GM12878 (cell line): ENCODE measurements around the gene ZFP36. TPM values are rescaled to one million over a fixed set of nuclear protein-coding genes. Genes with fewer than 3 reads are reported as not detected.

Source experiments
- ATAC-seq: fragments of 200-7000 bp; cut with Tn5 transposase; 3 replicates; pipeline ENCODE4 v1.9.1; 2020; ENCODE audit warnings: mild to moderate bottlenecking, moderate library complexity
- BruUV-seq: library from RNA; stranded (reverse); fragments of 400-500 nt; replicated peaks from 2 replicates; lab custom pipeline; 2021; lab: Mats Ljungman, UMichigan
- CTCF ChIA-PET: fragments of 300-600 bp; sonication (Branson Sonifier 250); formaldehyde crosslinking; extraction: SDS; loops from one replicate; lab custom pipeline; 2021; ENCODE audit warnings: inconsistent platforms; lab: Yijun Ruan, JAX
- POLR2A ChIA-PET: fragments of 350-600 bp; formaldehyde crosslinking; extraction: SDS; loops from one replicate; lab custom pipeline; 2021; ENCODE audit warnings: inconsistent platforms; lab: Charles Lee
- RAD21 ChIA-PET: fragments of 300-600 bp; sonication (Branson Sonifier 250); formaldehyde crosslinking; loops from one replicate; lab custom pipeline; 2023; ENCODE audit warnings: antibody characterized with exemption; ENCODE audit not compliant: unreplicated experiment; lab: Charles Lee
- SMC1A ChIA-PET: fragments of 300-600 bp; sonication (Branson Sonifier 250); formaldehyde crosslinking; loops from one replicate; lab custom pipeline; 2023; ENCODE audit not compliant: unreplicated experiment, uncharacterized antibody; lab: Charles Lee
- DNase-seq: peaks from one replicate; pipeline ENCODE4 v3.0.0-alpha.2; 2011; ENCODE audit warnings: low read depth, low spot score
- FAIRE-seq: peaks from 3 replicates; lab custom pipeline; 2011; peaks lifted over from hg19 to GRCh38; lab: Jason Lieb, UNC
- H2AFZ ChIP-seq: 2 replicates; pipeline ENCODE4 v1.6.0; 2011; ENCODE audit warnings: low read depth, low read length, control low read depth; ENCODE audit not compliant: control insufficient read depth
- H3K27ac ChIP-seq: 2 replicates; pipeline ENCODE4 v1.5.1; 2011; ENCODE audit warnings: control low read depth; ENCODE audit not compliant: control insufficient read depth, insufficient read depth
- H3K27me3 ChIP-seq, 2 experiments: replicated peaks in 1 of 2; 2 replicates each; pipeline versions ENCODE4 v1.6.0 to v1.6.1; 2011; ENCODE audit warnings: low read length in 1 of 2; ENCODE audit not compliant: control insufficient read depth in 2 of 2, insufficient read depth in 2 of 2
- H3K36me3 ChIP-seq, 2 experiments: 2 replicates each; pipeline ENCODE4 v1.5.1; 2011; ENCODE audit warnings: low read length in 1 of 2; ENCODE audit not compliant: control insufficient read depth in 2 of 2, insufficient read depth in 2 of 2
- H3K4me1 ChIP-seq: 2 replicates; pipeline ENCODE4 v1.6.1; 2011; ENCODE audit warnings: mild to moderate bottlenecking, low read length, moderate library complexity, mixed read lengths; ENCODE audit not compliant: control insufficient read depth, insufficient read depth
- H3K4me2 ChIP-seq: 2 replicates; pipeline ENCODE4 v1.6.0; 2011; ENCODE audit warnings: control low read depth; ENCODE audit not compliant: control insufficient read depth, insufficient read depth
- H3K4me3 ChIP-seq: fragments of 200-600 bp; sonication (generic); 2 replicates; pipeline ENCODE4 v1.5.1; 2016
- H3K79me2 ChIP-seq: 2 replicates; pipeline ENCODE4 v1.6.0; 2011; ENCODE audit warnings: low read length; ENCODE audit not compliant: control insufficient read depth, insufficient read depth
- H3K9ac ChIP-seq: 2 replicates; pipeline ENCODE4 v1.8.0; 2011; ENCODE audit warnings: low read length, control low read depth, mixed read lengths; ENCODE audit not compliant: control insufficient read depth, insufficient read depth
- H3K9me3 ChIP-seq: replicated peaks from 3 replicates; pipeline ENCODE4 v1.5.1; 2011; ENCODE audit warnings: mild to moderate bottlenecking, low read length; ENCODE audit not compliant: control insufficient read depth, insufficient read depth
- H4K20me1 ChIP-seq: 2 replicates; pipeline ENCODE4 v1.6.0; 2011; ENCODE audit not compliant: control insufficient read depth, insufficient read depth
- ASH2L ChIP-seq: fragments of 300-600, 200-600 bp; sonication (generic); IDR thresholded peaks from 2 replicates; pipeline ENCODE4 v1.6.1; 2017; ENCODE audit warnings: low read depth, mild to moderate bottlenecking, borderline replicate concordance
- ATF7 ChIP-seq: fragments of 450-650 bp; IDR thresholded peaks from 2 replicates; pipeline ENCODE4 v1.6.1; 2016; ENCODE audit warnings: low read depth, mild to moderate bottlenecking
- HSF1 ChIP-seq: fragments of 150-350 bp; IDR thresholded peaks from 2 replicates; pipeline ENCODE4 v1.6.1; 2014; ENCODE audit warnings: mild to moderate bottlenecking, low read depth, low read length
- IKZF2 ChIP-seq, 2 experiments: fragments of 450-650 bp; IDR thresholded peaks; 2 replicates each; pipeline ENCODE4 v1.6.1; 2017; ENCODE audit warnings: mild to moderate bottlenecking in 2 of 2, moderate library complexity in 2 of 2
- IRF4 ChIP-seq: IDR thresholded peaks from 2 replicates; pipeline ENCODE4 v1.6.1; 2011; ENCODE audit warnings: low read depth, low read length
- PAX8 ChIP-seq: fragments of 450-650 bp; IDR thresholded peaks from 2 replicates; pipeline ENCODE4 v1.6.1; 2017; ENCODE audit warnings: mild to moderate bottlenecking, moderate library complexity
- PML ChIP-seq: IDR thresholded peaks from 2 replicates; pipeline ENCODE4 v1.6.1; 2012; ENCODE audit warnings: low read length, inconsistent platforms
- POLR2AphosphoS2 ChIP-seq: IDR thresholded peaks from 2 replicates; pipeline ENCODE4 v1.6.1; 2011; ENCODE audit warnings: low read depth, mild to moderate bottlenecking, low read length, improper control_type of control experiment, moderate library complexity
- RAD51 ChIP-seq: fragments of 450-650 bp; IDR thresholded peaks from 2 replicates; pipeline ENCODE4 v1.6.1; 2016; ENCODE audit warnings: moderate library complexity, mild to moderate bottlenecking, inconsistent platforms
- RCOR1 ChIP-seq: conservative IDR thresholded peaks from 2 replicates; pipeline ENCODE4 v1.6.1; 2012; ENCODE audit warnings: low read depth, low read length, improper control_type of control experiment
- SMAD5 ChIP-seq: IDR thresholded peaks from 2 replicates; pipeline ENCODE4 v1.6.1; 2016; ENCODE audit warnings: antibody characterized with exemption, low read depth
- TARDBP ChIP-seq: IDR thresholded peaks from 2 replicates; pipeline ENCODE4 v1.6.1; 2016; ENCODE audit warnings: borderline replicate concordance
- WRNIP1 ChIP-seq: IDR thresholded peaks from 2 replicates; pipeline ENCODE4 v1.6.1; 2011; ENCODE audit warnings: low read depth, low read length, improper control_type of control experiment, borderline replicate concordance
- ZBTB4 ChIP-seq: fragments of 450-650 bp; formaldehyde crosslinking; IDR thresholded peaks from 2 replicates; pipeline ENCODE4 v1.4.0; 2022; ENCODE audit warnings: mild to moderate bottlenecking, moderate library complexity
- ZNF622 ChIP-seq: fragments of 450-650 bp; IDR thresholded peaks from 2 replicates; pipeline ENCODE4 v1.6.1; 2017; ENCODE audit warnings: mild to moderate bottlenecking, inconsistent platforms
- ZSCAN29 ChIP-seq: fragments of 450-650 bp; IDR thresholded peaks from 2 replicates; pipeline ENCODE4 v1.6.1; 2017; ENCODE audit warnings: mild to moderate bottlenecking, moderate library complexity
- WGBS: methylation state at CpG from one replicate; pipeline ENCODE4 v1.1.6; 2016; ENCODE audit warnings: low lambda C conversion rate; ENCODE audit not compliant: insufficient replicate concordance, insufficient coverage; ENCODE audit errors: missing lambda C conversion rate; 5-methylcytosine and 5-hydroxymethylcytosine counted together
- in situ Hi-C: fragments of 300-500 bp; cut with MboI; formaldehyde crosslinking; loops from 9 replicates; pipeline ENCODE4 v1.14.3; 2018; ENCODE audit warnings: mixed read lengths
- intact Hi-C: fragments of 100-400 bp; cut with micrococcal nuclease; formaldehyde crosslinking; loops from one replicate; pipeline ENCODE4 v1.14.2; 2022; ENCODE audit not compliant: unreplicated experiment
- polyA plus RNA-seq, 11 experiments: library from polyadenylated mRNA; depleted of rRNA in 4 of 11; unstranded in 6 of 11; stranded (reverse) in 5 of 11; fragments of >200 nt; fragmentation: Nextera tagmentation in 4 of 11; fragmentation: Illumina TruSeq in 1 of 11; extraction: Ambion mirVana in 4 of 11; extraction: Trizol in 1 of 11; gene quantifications; 1 replicate in 1 of 11; 2 replicates in 10 of 11; pipeline versions ENCODE4 v1.2.1 to v1.2.3, GENCODE V29; 2011 to 2016; ENCODE audit warnings: inconsistent platforms in 2 of 11, missing spikeins in 2 of 11, low read depth in 1 of 11
- total RNA-seq, 4 experiments: library from RNA; depleted of rRNA in 3 of 4; stranded (reverse); fragments of >200 nt in 3 of 4; fragmentation: Illumina TruSeq in 1 of 4; extraction: Trizol in 1 of 4; gene quantifications; 2 replicates each; pipeline versions ENCODE4 v1.2.1 to v1.2.3, GENCODE V29; 2013 to 2021

The ZFP36 gene
- total and polyA plus RNA-seq, 10 of the 15 experiments (the other 5 are each of a cell fraction or from before 2014, with no cell fraction given): 5.3 to 55.0 (median 18.1) TPM

GRCh38 chr19:39372047-39372802 is 34.4 kb upstream of the ZFP36 start:
- RAD21 ChIA-PET: no interaction called here

GRCh38 chr19:39372941-39373340 is 33.7 kb upstream of the ZFP36 start:
- H3K27ac ChIP-seq: no peak overlapping the region
- SMC1A ChIA-PET: no interaction called here
- no peaks in the 10 kb centered on the region for H4K20me1 ChIP-seq
- RAD21 ChIA-PET: no interaction called here
- WGBS: 94% methylated on average over 2 of the region's 2 CpGs
- H3K27me3 ChIP-seq: no peaks in the 10 kb centered on the region
- no peaks in the 10 kb centered on the region for H3K9me3 ChIP-seq
- peaks cover 12 to 33% of the 10 kb centered on the region in 2 experiments; a peak in 3 of 4 replicates for H3K36me3 ChIP-seq
- no peak overlapping the region for H3K4me3 ChIP-seq
- DNase-seq: no peak
- no TSS peak for BruUV-seq
- no peak overlapping the region for H3K9ac ChIP-seq
- FAIRE-seq: no peak
- POLR2A ChIA-PET: no interaction called here
- CTCF ChIA-PET: no interaction called here
- in situ Hi-C loops: no loop called here
- no peak for TF ChIP-seq RCOR1
- TF ChIP-seq ZSCAN29: no peak
- no peak for TF ChIP-seq HSF1
- no peak for TF ChIP-seq POLR2AphosphoS2
- no peak for TF ChIP-seq PML
- TF ChIP-seq ZNF622: no peak
- TF ChIP-seq IKZF2 (IDR thresholded peaks at IDR 0.05): no peak
- TF ChIP-seq PAX8: no peak
- TF ChIP-seq ASH2L: no peak
- no peak for TF ChIP-seq IRF4
- no peak for TF ChIP-seq ZBTB4 (CRISPR knock-in tag)
- TF ChIP-seq, all 136 proteins: peak for 0
- no peak overlapping the region for H2AFZ ChIP-seq
- H3K4me2 ChIP-seq: no peak overlapping the region
- intact Hi-C loops: no loop called here
- H3K4me1 ChIP-seq: no peaks in the 10 kb centered on the region
- no peak for ATAC-seq
- no peaks in the 10 kb centered on the region for H3K79me2 ChIP-seq

More at GRCh38 chr19:39372047-39372802, 34.4 kb upstream of the ZFP36 start:
- no peak overlapping the region for H2AFZ ChIP-seq
- BruUV-seq: no TSS peak
- no peaks in the 10 kb centered on the region for H3K27me3 ChIP-seq
- H3K27ac ChIP-seq: no peak overlapping the region
- ChIA-PET CTCF (no interaction called here), POLR2A (no interaction called here), SMC1A (no interaction called here)
- ATAC-seq (no peak), DNase-seq (no peak), FAIRE-seq (no peak)
- peaks cover 8 to 28% of the 10 kb centered on the region in 2 experiments; a peak in 3 of 4 replicates for H3K36me3 ChIP-seq
- H3K79me2 ChIP-seq: no peaks in the 10 kb centered on the region
- H3K4me1 ChIP-seq: no peaks in the 10 kb centered on the region
- no peak overlapping the region for H3K4me3 ChIP-seq
- no peaks in the 10 kb centered on the region for H3K9me3 ChIP-seq
- intact Hi-C loops: no loop called here
- WGBS: 57% methylated on average over 8 of the region's 8 CpGs
- TF ChIP-seq IKZF2 (IDR thresholded peaks at IDR 0.05) (no peak), TARDBP (no peak), WRNIP1 (no peak), SMAD5 (no peak), RAD51 (no peak), ATF7 (no peak)
- TF ChIP-seq, all 136 proteins: peak for 0
- in situ Hi-C loops: no loop called here
- no peaks in the 10 kb centered on the region for H4K20me1 ChIP-seq
- no peak overlapping the region for H3K9ac ChIP-seq
- no peak overlapping the region for H3K4me2 ChIP-seq
